ENCODE measurements around the gene CADPS. TPM values are rescaled to one million over a fixed set of nuclear protein-coding genes. Genes with fewer than 3 reads are reported as not detected.

Gene CADPS
- total and polyA plus RNA-seq, 9 of the 15 experiments (the other 6 are each of a cell fraction or from before 2014, with no cell fraction given), result not detected

DNA sequence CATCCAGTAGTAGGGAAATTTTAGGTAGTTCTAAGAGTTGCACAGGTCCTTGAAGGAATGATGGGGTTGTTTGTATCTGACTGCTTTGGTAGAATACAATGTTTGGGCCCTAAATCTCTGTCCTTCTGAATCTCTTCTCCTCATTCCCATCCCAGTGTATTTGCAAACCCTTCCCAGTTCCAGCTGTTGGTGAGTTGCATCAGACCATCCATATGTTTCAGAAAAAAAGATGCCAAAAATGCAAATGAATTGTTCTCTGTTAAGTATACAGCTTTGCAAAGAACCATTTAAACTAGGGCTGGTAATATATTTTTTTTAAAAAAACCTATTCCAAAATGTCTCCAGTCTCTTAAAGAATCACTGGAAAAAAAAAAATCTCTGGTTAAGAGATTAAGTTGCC, 251.0 kb downstream of the CADPS start:
- no peaks in the 10 kb centered on the region for H3K4me1 ChIP-seq (replicated peaks in 1 of 2; ENCODE audit: control insufficient read depth in 2 of 2, insufficient read depth in 2 of 2, low read length in 2 of 2)
- no peaks in the 10 kb centered on the region for H3K9me1 ChIP-seq (ENCODE audit: control insufficient read depth, insufficient read depth, low read length)
- no peaks in the 10 kb centered on the region for H4K20me1 ChIP-seq (replicated peaks; ENCODE audit: control insufficient read depth, insufficient read depth, low read length)
- no peak overlapping the region for H3K4me2 ChIP-seq (ENCODE audit: insufficient read depth, low read length)
- ChIA-PET CTCF (ENCODE audit: low intra/inter-chr PET ratio) (no interaction called here), POLR2A (no interaction called here)
- in situ Hi-C loops (cut with MboI) (loop anchor here (10.0 kb wide), 1 partner anchor 1191 kb away; the partner anchor contains the start of gene C3orf49), intact Hi-C loops (cut with micrococcal nuclease) (loop anchor here (10.0 kb wide), 3 partner anchors 611 to 1861 kb away; no protein-coding TSS in a partner anchor)
- H3K9me3 ChIP-seq (replicated peaks; ENCODE audit: control insufficient read depth, insufficient read depth, low read depth, low read length), result no peaks in the 10 kb centered on the region
- no peaks in the 10 kb centered on the region for H3K36me3 ChIP-seq (ENCODE audit: control insufficient read depth, insufficient read depth, low read length)
- FAIRE-seq (no peak), DNase-seq (ENCODE audit: extremely low read depth in 1 of 4, low spot score in 3 of 4) (no peak), ATAC-seq (no peak)
- no peak overlapping the region for H2AFZ ChIP-seq (ENCODE audit: low read depth, low read length)
- H3K27me3 ChIP-seq (ENCODE audit: control insufficient read depth in 2 of 2, insufficient read depth in 2 of 2, low read length in 2 of 2), result no peaks in the 10 kb centered on the region
- no peak overlapping the region for H3K27ac ChIP-seq (ENCODE audit: extremely low read depth, low read depth, low read length)
- no peak overlapping the region for H3K4me3 ChIP-seq
- H3K9ac ChIP-seq (ENCODE audit: insufficient read depth in 1 of 2, low read depth in 2 of 2, low read length in 2 of 2), result no peak overlapping the region
- no TSS peak for BruUV-seq (replicated peaks)
- H3K79me2 ChIP-seq (ENCODE audit: control insufficient read depth, insufficient read depth, low read length), result no peaks in the 10 kb centered on the region
- TF ChIP-seq ZNF24 (IDR thresholded peaks at IDR 0.05) (no peak), PTTG1 (tag; IDR thresholded peaks at IDR 0.05; ENCODE audit: low read depth) (no peak), KAT7 (CRISPR knock-in tag; IDR thresholded peaks at IDR 0.05; ENCODE audit: borderline replicate concordance) (no peak), PML (IDR thresholded peaks at IDR 0.05; ENCODE audit: low read length) (no peak)
- TF ChIP-seq, protein P1, sequence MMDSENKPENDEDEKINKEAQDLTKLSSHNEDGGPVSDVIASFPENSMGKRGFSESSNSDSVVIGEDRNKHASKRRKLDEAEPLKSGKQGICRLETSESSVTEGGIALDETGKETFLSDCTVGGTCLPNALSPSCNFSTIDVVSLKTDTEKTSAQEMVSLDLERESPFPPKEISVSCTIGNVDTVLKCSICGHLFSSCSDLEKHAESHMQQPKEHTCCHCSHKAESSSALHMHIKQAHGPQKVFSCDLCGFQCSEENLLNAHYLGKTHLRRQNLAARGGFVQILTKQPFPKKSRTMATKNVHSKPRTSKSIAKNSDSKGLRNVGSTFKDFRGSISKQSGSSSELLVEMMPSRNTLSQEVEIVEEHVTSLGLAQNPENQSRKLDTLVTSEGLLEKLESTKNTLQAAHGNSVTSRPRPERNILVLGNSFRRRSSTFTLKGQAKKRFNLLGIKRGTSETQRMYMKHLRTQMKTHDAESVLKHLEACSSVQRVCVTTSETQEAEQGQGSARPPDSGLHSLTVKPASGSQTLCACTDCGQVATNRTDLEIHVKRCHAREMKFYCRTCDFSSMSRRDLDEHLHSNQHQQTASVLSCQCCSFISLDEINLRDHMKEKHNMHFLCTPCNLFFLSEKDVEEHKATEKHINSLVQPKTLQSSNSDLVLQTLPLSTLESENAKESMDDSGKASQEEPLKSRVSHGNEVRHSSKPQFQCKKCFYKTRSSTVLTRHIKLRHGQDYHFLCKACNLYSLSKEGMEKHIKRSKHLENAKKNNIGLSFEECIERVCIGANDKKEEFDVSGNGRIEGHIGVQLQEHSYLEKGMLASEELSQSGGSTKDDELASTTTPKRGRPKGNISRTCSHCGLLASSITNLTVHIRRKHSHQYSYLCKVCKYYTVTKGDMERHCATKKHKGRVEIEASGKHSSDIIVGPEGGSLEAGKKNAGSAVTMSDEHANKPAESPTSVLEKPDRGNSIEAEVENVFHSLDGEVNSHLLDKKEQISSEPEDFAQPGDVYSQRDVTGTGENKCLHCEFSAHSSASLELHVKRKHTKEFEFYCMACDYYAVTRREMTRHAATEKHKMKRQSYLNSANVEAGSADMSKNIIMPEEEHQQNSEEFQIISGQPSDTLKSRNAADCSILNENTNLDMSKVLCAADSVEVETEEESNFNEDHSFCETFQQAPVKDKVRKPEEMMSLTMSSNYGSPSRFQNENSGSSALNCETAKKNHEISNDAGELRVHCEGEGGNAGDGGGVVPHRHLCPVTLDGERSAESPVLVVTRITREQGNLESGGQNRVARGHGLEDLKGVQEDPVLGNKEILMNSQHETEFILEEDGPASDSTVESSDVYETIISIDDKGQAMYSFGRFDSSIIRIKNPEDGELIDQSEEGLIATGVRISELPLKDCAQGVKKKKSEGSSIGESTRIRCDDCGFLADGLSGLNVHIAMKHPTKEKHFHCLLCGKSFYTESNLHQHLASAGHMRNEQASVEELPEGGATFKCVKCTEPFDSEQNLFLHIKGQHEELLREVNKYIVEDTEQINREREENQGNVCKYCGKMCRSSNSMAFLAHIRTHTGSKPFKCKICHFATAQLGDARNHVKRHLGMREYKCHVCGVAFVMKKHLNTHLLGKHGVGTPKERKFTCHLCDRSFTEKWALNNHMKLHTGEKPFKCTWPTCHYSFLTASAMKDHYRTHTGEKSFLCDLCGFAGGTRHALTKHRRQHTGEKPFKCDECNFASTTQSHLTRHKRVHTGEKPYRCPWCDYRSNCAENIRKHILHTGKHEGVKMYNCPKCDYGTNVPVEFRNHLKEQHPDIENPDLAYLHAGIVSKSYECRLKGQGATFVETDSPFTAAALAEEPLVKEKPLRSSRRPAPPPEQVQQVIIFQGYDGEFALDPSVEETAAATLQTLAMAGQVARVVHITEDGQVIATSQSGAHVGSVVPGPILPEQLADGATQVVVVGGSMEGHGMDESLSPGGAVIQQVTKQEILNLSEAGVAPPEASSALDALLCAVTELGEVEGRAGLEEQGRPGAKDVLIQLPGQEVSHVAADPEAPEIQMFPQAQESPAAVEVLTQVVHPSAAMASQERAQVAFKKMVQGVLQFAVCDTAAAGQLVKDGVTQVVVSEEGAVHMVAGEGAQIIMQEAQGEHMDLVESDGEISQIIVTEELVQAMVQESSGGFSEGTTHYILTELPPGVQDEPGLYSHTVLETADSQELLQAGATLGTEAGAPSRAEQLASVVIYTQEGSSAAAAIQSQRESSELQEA (IDR thresholded peaks at IDR 0.05; ENCODE audit: low read depth), result no peak
- TF ChIP-seq, protein P2, sequence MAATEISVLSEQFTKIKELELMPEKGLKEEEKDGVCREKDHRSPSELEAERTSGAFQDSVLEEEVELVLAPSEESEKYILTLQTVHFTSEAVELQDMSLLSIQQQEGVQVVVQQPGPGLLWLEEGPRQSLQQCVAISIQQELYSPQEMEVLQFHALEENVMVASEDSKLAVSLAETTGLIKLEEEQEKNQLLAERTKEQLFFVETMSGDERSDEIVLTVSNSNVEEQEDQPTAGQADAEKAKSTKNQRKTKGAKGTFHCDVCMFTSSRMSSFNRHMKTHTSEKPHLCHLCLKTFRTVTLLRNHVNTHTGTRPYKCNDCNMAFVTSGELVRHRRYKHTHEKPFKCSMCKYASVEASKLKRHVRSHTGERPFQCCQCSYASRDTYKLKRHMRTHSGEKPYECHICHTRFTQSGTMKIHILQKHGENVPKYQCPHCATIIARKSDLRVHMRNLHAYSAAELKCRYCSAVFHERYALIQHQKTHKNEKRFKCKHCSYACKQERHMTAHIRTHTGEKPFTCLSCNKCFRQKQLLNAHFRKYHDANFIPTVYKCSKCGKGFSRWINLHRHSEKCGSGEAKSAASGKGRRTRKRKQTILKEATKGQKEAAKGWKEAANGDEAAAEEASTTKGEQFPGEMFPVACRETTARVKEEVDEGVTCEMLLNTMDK (IDR thresholded peaks at IDR 0.05; ENCODE audit: borderline replicate concordance, insufficient read depth, low read depth, low read length, poor library complexity, severe bottlenecking), result no peak
- TF ChIP-seq, protein P3, sequence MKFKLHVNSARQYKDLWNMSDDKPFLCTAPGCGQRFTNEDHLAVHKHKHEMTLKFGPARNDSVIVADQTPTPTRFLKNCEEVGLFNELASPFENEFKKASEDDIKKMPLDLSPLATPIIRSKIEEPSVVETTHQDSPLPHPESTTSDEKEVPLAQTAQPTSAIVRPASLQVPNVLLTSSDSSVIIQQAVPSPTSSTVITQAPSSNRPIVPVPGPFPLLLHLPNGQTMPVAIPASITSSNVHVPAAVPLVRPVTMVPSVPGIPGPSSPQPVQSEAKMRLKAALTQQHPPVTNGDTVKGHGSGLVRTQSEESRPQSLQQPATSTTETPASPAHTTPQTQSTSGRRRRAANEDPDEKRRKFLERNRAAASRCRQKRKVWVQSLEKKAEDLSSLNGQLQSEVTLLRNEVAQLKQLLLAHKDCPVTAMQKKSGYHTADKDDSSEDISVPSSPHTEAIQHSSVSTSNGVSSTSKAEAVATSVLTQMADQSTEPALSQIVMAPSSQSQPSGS (CRISPR knock-in tag; IDR thresholded peaks at IDR 0.05), result no peak

All from K562 (cell line).